ENCODE measurements around the gene KRTAP10-9.
"Not testable (repeated sequence)": the region's sequence is repeated elsewhere in the genome, so short reads cannot be mapped to it uniquely, and the experiment has no call there.

KRTAP10-9 gene

GRCh38 chr21:44614961-44615391, 11.9 kb upstream of the KRTAP10-9 start:
- no peak for DNase-seq (ENCODE audit: low spot score)

GRCh38 chr21:44615466-44615865, 11.4 kb upstream of the KRTAP10-9 start:
- DNase-seq (ENCODE audit: low spot score): no peak

DNA sequence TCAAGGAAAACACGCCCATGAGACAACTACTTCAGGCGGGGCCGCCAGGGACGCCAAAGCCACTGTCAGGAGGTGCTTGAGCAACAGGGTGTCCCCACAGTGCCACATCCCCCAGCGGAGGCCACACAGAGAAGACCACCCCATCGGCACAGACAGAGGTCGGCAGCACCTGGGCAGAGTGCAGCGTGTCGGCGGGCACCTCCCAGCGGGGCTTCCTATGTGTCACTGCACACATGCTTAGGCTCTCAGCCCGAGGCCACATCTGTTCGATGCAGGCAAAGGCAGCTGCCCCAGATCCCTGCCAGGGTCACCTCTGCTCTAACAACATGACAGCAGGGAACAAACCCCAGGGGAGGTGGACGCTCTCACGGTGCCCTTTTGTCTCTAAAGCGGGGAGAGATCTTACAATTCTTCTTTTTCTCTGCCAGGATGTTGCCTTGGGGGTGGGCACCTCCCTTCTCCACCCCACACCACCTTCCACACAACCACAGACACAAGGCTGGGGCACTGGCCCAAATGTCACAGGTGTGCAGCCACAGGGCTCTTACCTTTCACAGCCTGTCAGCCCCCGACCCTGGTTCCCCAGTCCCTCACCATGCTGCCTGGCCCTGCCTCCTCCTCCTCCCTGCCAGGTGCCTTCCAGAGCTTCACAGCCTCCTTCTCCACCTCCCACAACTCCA, 10.8 kb upstream of the KRTAP10-9 start:
- DNase-seq (ENCODE audit: low spot score): no peak

GRCh38 chr21:44616591-44616926, 10.3 kb upstream of the KRTAP10-9 start:
- no peak for DNase-seq (ENCODE audit: low spot score)

GRCh38 chr21:44617071-44617501, 9.8 kb upstream of the KRTAP10-9 start:
- no peak for DNase-seq (ENCODE audit: low spot score)

- DNase-seq (ENCODE audit: low spot score): no peak
Measured at GRCh38 chr21:44618504-44618903, 8.4 kb upstream of the KRTAP10-9 start.

DNA sequence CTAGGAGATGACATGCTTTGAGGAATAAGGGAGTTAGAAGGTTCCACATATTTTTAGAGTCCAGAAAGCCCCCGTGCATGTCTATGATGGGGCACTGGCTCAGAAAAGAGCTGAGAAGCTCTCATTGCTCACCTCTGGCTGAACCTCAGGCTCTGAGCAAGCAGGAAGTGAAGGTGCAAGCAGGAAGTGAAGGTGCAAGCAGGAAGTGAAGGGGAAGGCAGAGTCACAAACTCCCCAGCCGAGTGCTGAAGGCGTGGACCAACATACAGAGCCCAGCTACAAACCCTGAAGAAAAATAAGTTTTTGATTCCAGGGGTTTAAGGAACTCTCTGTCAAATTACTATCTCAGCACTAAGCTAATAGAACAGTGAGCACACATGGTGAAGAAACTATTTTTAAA, 8.0 kb upstream of the KRTAP10-9 start:
- DNase-seq (ENCODE audit: low spot score): peak; percentile 40

DNA sequence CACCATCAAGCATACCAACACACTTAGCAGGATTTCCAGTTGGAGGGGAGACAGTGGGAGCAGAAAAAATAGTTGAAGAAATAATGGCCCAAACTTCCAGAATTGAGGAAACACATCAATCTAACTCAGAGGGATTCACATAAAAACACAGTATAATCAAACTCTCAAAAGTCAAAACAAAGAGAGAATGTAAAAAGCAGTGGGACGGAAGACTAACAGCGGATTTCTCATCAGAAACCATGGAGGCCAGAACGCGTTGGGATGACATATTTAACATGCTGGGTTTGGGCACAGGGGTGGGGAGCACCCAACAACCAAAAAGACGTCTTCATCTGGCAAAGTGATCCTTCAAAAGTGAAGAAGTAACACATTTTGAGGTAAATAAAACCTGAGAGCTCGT, 7.0 kb upstream of the KRTAP10-9 start:
- no peak for DNase-seq (ENCODE audit: low spot score)

GRCh38 chr21:44623575-44623974, 3.3 kb upstream of the KRTAP10-9 start:
- no peak for DNase-seq (ENCODE audit: low spot score)

- DNase-seq (ENCODE audit: low spot score): no peak
Measured at GRCh38 chr21:44625756-44626155, 1.1 kb upstream of the KRTAP10-9 start.

DNA sequence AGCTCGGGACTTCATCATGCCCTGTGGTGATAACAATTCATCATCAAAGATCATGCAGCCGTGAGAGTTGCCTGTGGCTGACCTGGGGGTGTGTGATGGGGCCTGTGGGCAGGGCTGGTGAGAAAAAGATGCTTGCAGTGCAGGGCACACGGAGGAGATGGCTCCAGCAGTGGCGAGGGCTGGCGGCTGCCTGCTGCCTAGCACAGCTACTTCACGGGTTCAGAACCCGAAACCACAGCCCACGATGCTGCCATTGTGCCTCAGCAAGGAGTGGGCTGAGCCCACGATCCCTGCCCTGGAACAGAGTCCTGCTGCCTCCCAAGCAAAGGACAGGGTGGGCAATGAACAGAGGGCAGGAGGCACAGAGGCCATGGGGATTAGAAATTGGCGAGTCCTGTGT, 631 bp upstream of the KRTAP10-9 start:
- no peak for DNase-seq (ENCODE audit: low spot score)

DNA sequence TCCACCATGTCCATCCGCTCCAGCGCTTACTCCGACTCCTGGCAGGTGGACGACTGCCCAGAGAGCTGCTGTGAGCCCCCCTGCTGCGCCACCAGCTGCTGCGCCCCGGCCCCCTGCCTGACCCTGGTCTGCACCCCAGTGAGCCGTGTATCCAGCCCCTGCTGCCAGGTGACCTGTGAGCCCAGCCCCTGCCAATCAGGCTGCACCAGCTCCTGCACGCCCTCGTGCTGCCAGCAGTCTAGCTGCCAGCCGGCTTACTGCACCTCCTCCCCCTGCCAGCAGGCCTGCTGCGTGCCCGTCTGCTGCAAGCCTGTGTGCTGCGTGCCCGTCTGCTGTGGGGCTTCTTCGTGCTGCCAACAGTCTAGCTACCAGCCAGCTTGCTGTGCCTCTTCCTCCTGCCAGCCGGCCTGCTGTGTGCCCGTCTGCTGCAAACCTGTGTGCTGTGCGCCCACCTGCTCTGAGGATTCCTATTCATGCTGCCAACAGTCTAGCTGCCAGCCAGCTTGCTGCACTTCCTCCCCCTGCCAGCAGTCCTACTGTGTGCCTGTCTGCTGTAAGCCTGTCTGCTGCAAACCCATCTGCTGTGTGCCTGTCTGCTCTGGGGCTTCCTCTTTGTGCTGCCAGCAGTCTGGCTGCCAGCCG, 409 bp downstream of the KRTAP10-9 start:
- not testable (repeated sequence) for DNase-seq (ENCODE audit: low spot score)

- DNase-seq (ENCODE audit: low spot score): not testable (repeated sequence)
Measured at GRCh38 chr21:44627831-44628233, 939 bp downstream of the KRTAP10-9 start.

DNA sequence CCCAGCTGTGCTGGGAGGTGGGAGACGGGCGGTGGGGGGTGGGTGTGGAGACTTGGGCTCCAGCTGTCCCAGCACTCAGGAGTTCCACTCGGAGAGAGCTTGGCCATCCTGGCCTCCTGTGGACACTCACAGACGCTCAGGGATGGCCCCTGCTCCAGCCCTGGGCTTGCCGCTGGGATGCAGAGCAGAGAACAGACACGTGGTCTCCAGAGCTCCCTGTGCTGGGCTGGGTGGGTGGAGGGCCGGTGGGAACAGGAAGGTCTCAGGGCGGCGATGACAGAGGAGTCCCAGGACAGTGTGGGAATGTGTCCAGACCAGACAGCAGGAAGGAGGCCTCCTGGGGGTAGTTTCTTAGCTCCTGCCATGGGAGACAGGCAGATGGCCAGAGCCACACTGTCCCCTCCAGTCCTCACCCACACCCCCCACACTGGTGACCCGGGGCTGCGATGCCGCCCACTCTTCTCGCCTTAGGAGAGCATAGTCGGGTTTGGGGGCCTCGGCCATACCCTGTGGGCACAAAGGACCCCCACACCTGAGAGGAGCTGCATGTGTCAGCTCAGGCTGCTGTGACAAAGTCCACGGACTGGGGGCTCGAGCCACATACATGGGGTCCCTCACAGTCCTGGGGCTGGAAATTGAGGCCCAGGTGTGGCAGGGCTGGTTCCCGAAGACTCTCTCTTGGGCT, 2.0 kb downstream of the KRTAP10-9 start:
- no peak for DNase-seq (ENCODE audit: low spot score)

- no peak for DNase-seq (ENCODE audit: low spot score)
Measured at GRCh38 chr21:44630440-44630839, 3.5 kb downstream of the KRTAP10-9 start.

- no peak for DNase-seq (ENCODE audit: low spot score)
Measured at GRCh38 chr21:44632067-44632466, 5.2 kb downstream of the KRTAP10-9 start.

DNA sequence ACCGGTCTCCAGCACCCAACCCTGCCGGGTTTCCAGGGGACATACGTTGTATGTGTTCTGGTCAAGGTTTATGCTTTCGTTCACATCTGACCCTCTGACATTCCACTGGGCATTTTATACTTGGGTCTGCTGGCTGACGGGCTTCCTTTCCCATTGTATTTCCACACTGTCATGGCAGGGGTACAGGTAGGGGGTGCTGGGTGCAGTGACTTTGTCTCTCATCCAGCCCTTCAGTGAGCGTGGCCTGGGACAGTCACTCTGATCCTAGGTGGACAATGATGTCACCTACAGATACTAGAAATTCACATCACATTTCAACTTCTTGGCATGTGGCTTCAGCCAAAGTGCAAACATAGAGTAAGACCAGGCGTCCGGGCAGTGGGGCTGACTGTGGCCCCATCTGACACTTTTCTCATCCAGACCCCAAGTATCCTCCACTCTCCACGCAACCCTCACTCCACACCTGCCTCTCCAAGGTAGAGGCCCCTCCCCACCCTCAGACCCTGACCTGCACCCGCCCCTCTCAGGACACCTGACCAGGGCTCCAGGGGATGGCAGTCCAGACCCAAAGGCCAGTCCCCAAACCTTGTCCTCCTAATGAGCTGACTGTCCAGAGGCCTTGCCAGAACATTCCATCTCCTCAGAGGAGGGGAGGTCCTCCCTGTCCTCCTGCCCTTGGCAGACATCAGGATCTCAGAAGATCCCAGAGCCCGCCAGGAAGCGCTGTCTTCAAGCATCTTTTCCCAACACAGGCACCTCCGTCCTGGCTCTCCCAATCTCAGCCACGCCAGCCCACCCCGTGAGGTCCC, 9.5 kb downstream of the KRTAP10-9 start:
- DNase-seq (ENCODE audit: low spot score): no peak

- DNase-seq (ENCODE audit: low spot score): no peak
Measured at GRCh38 chr21:44637018-44637850, 10.3 kb downstream of the KRTAP10-9 start, which contains the start of gene KRTAP10-10. Gene KRTAP10-10, plus strand, starts transcription at chr21:44637356. Its CDS starts 62 bp downstream, at chr21:44637418.

GRCh38 chr21:44637851-44638348, 11.0 kb downstream of the KRTAP10-9 start:
- DNase-seq (ENCODE audit: low spot score): not testable (repeated sequence)

DNA sequence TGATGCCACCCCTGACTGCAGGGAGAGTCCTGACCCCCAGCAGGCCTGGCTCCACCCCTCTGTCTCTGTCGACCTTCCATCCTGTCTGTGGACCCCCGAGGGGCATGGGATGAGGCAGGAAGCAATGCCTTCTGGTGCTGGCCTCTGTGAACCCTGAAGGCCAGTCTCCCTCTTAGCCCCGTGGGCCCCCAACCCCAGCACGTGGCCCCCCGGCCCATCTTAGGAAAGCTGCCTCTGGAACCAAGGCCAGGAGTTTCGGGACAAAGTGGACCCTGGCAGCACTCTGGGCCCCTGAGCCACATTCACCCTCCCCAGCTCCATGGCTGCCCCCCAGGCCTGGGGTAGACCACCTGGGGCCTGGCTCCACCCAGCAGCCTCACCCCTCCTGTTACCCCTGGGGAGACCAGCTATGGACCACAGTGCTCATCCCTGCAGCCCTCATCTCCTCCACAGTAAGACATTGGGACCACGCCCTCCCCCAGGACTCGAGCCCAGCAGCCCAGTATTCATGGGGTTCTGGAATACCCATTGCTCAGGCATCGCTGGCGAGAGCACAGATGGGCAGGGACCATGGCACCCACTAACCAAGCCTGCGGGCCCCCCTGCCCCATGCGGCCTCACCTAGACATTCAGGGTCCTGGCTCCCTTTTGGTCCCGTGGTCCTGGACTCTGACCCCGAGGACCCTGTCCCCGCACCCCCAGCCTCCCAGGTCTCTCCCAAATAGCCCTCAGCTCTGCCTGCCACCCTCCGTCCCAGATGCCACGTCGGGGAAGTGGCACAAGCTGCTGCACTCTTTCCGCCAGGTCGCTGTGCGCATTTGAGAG, 11.8 kb downstream of the KRTAP10-9 start:
- not testable (repeated sequence) for DNase-seq (ENCODE audit: low spot score)

Data from activated CD4-positive, alpha-beta T cell treated with anti-CD3 and anti-CD28 coated beads, Interleukin-2, Interleukin-4, amounts not matched to agents 100 ng/mL and 50 ng/mL, durations not matched to agents 16 hours and 8 hours (primary cell).